ENCODE measurements around the gene SH3PXD2B. TPM values are rescaled to one million over a fixed set of nuclear protein-coding genes. Genes with fewer than 3 reads are reported as not detected.
A peak's percentile ranks its signal among the peaks of the same experiment; 100 is the strongest.
"Not testable (repeated sequence)": the region's sequence is repeated elsewhere in the genome, so short reads cannot be mapped to it uniquely, and the experiment has no call there.

SH3PXD2B gene
- total RNA-seq, 6 donors from 2014 or later: 17.1 to 55.5 (median 43.2) TPM

DNA sequence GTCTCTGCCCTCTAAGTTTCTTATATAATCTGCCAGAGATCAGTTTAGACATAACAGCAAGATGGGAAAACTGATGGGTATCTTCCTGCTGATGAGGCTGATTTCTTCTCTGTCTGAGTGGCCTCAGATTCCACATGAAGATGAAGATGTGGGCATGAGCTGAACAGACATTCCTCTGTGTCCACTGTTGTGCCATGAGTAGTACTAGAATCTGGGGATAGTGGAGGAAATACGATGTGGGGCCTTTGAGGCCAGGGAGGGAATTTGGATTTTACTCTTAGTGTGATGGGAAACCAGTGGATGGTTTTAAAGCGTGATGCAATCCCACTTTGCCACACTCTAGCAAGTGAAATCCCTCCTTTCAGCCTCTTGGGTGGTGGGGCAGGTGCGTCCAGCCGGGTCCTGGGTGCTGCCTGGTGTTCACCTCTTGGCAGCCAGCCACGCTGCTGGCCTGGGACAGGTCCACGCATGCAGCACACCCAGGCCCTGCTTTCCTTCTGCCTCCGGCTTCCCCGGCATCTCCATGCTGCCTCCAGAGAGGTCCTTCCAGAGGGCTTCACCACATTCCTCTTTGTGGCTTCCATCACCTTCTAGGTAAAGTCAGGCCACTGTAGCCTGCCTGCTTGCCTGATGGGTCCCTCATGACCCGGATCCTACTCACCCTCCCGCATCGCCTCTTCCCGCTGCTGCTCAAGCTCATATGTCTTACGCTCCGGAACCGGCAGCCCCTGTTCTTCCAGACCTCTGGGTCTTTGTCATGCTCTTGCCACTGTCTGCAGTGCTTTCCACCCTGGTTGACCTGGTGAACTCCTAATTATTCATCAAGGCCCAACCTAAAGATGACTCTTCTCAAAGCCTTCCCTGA lies 28.1 kb upstream of the SH3PXD2B start:
- WGBS, 2 donors: 78 to 88% methylated on average over 15 of the region's 15 CpGs
- H3K36me3 ChIP-seq: no peaks in the 10 kb centered on the region
- ATAC-seq (ENCODE audit: low FRiP score in 2 of 2): no peak

DNA sequence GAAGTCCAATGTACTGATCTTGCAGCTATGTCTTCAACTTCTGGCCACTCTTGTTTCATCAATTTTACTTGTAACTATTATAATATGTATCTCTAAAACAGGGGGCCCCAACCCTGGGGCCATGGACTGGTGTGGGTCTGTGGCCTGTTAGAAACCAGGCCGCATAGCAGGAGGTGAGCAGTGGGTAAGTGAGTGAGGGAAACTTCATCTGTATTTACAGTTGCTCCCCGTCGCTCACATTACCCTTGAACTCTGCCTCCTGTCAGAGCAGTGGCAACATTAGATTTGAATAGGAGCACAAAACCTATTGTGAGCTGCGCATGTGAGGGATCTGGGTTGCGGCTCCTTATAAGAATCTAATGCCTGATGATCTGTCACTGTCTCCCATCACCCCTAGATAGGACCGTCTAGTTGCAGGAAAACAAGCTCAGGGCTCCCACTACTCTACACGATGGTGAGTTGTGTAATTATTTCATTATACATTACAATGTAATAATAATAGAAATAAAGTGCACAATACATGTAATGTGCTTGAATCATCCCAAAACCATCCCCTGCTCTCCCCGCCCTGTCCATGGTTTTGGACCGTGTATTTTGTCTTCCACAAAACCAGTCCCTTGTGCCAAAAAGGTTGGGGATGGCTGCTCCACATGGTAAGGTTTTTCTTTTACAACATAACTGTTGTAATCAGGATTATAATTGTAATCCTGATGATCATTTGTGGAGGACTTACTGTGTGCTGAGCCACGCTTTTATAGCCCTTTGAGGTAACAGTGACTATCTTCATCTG lies 26.9 kb upstream of the SH3PXD2B start:
- H3K9me3 ChIP-seq: no peaks in the 10 kb centered on the region

More for the DNA sequence above, 28.1 kb upstream of the SH3PXD2B start:
- DNase-seq: peak in 1 of 2 donors; percentile 62
- TF ChIP-seq POLR2AphosphoS5 (IDR thresholded peaks at IDR 0.05) (no peak), EP300 (IDR thresholded peaks at IDR 0.05) (no peak), POLR2A (IDR thresholded peaks at IDR 0.05) (no peak)
- TF ChIP-seq, protein P1, sequence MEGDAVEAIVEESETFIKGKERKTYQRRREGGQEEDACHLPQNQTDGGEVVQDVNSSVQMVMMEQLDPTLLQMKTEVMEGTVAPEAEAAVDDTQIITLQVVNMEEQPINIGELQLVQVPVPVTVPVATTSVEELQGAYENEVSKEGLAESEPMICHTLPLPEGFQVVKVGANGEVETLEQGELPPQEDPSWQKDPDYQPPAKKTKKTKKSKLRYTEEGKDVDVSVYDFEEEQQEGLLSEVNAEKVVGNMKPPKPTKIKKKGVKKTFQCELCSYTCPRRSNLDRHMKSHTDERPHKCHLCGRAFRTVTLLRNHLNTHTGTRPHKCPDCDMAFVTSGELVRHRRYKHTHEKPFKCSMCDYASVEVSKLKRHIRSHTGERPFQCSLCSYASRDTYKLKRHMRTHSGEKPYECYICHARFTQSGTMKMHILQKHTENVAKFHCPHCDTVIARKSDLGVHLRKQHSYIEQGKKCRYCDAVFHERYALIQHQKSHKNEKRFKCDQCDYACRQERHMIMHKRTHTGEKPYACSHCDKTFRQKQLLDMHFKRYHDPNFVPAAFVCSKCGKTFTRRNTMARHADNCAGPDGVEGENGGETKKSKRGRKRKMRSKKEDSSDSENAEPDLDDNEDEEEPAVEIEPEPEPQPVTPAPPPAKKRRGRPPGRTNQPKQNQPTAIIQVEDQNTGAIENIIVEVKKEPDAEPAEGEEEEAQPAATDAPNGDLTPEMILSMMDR (IDR thresholded peaks at IDR 0.05): no peak
- Histone ChIP-seq H3K4me1 (peaks cover 0 to 5% (median 4%) of the 10 kb centered on the region in 4 donors), H3K9me3 (no peaks in the 10 kb centered on the region), H3K27me3 (no peaks in the 10 kb centered on the region), H3K27ac (no peak overlapping the region), H3K4me3 (no peak overlapping the region)

GRCh38 chr5:172479784-172480115 lies 25.4 kb upstream of the SH3PXD2B start:
- ATAC-seq (ENCODE audit: low FRiP score in 2 of 2) (no peak), DNase-seq (no peak)
- H3K4me3 ChIP-seq: no peak overlapping the region
- no peak for TF ChIP-seq EP300 (IDR thresholded peaks at IDR 0.05)
- TF ChIP-seq, protein P1 (IDR thresholded peaks at IDR 0.05): no peak
- no peak for TF ChIP-seq POLR2A (IDR thresholded peaks at IDR 0.05)
- TF ChIP-seq POLR2AphosphoS5 (IDR thresholded peaks at IDR 0.05): no peak
- no peaks in the 10 kb centered on the region for H3K27me3 ChIP-seq
- no peaks in the 10 kb centered on the region for H3K9me3 ChIP-seq
- WGBS, 2 donors: 100% methylated on average over 4 to 5 of the region's 5 CpGs
- no peak overlapping the region for H3K27ac ChIP-seq
- H3K36me3 ChIP-seq: no peaks in the 10 kb centered on the region
- H3K4me1 ChIP-seq: peaks cover 0 to 5% (median 4%) of the 10 kb centered on the region in 4 donors

More for the DNA sequence above, 26.9 kb upstream of the SH3PXD2B start:
- WGBS, 2 donors: 79 to 86% methylated on average over 10 of the region's 10 CpGs
- H3K4me1 ChIP-seq: peaks cover 0 to 5% (median 4%) of the 10 kb centered on the region in 4 donors
- TF ChIP-seq, protein P1 (IDR thresholded peaks at IDR 0.05): no peak
- TF ChIP-seq POLR2A (IDR thresholded peaks at IDR 0.05) (no peak), EP300 (IDR thresholded peaks at IDR 0.05) (no peak), POLR2AphosphoS5 (IDR thresholded peaks at IDR 0.05) (no peak)
- no peaks in the 10 kb centered on the region for H3K36me3 ChIP-seq
- DNase-seq: no peak
- no peaks in the 10 kb centered on the region for H3K27me3 ChIP-seq
- no peak for ATAC-seq (ENCODE audit: low FRiP score in 2 of 2)
- H3K27ac ChIP-seq: no peak overlapping the region
- H3K4me3 ChIP-seq: no peak overlapping the region

DNA sequence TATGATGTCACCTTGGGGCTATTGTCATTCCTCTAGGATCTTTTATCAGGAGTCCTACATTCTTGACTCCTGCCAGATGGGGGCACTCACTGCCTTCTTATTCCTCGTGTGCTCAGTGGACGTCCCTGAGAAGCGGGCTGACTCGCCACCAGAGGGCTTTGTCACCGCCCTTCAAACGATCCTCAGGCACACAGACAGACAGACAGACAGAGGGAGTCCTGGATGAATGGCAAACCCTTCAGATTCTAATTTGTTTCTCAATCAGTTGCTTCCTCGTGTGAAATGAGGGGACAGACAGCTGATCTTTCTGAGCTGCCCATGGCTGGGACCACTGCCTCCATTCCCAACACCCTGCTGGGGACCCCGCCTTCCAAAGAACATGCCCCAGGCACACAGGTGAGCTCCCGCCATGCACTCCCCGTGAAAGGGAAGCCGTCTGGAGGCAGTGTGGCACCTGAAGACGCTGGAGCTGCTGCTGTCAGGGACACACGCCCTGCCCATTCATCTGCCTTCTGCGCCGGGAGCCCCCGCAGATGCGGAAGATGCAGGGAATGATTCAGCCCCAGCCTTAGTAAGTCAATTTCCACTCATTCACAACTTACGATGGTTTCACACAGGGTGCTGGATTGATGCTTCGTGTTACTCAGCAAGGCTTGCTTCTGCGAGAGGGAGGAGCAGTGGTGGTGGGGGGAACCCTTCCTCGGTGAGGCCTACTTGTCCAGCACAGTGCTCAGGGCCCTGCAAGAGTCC lies 24.9 kb upstream of the SH3PXD2B start:
- Histone ChIP-seq H3K36me3 (no peaks in the 10 kb centered on the region), H3K27me3 (no peaks in the 10 kb centered on the region), H3K4me3 (no peak overlapping the region), H3K27ac (no peak overlapping the region), H3K4me1 (peaks cover 0 to 5% (median 4%) of the 10 kb centered on the region in 4 donors), H3K9me3 (no peaks in the 10 kb centered on the region)
- 42 to 52% methylated on average over 13 to 20 of the region's 21 CpGs for WGBS, 2 donors
- ATAC-seq (ENCODE audit: low FRiP score in 2 of 2) (peak; percentile 92 to 97), DNase-seq (peak; percentile 65 to 87)
- TF ChIP-seq POLR2AphosphoS5 (IDR thresholded peaks at IDR 0.05) (peak; percentile 12 to 14), EP300 (IDR thresholded peaks at IDR 0.05) (no peak), POLR2A (IDR thresholded peaks at IDR 0.05) (no peak)
- TF ChIP-seq, protein P1 (IDR thresholded peaks at IDR 0.05): peak; percentile 82 to 95 (median 92)

DNA sequence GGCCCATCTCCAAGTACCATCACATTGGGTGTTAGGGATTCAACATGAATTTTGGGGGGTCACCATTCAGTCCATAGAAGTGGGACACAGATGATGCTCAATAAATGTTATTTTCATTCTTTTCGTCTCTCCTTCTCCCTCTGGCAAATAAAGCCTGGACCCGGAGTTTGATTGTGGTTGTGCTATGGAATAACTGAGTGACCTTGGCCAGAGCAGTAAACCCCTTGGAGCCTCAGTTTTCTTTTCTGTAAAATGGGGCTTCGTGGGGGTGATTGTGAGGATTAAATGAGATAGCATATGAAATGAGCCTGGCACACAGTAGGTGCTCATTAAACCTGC lies 24.3 kb upstream of the SH3PXD2B start:
- H3K9me3 ChIP-seq; H3K4me3 ChIP-seq; ATAC-seq (ENCODE audit: low FRiP score in 2 of 2); H3K4me1 ChIP-seq; H3K27ac ChIP-seq; H3K27me3 ChIP-seq; DNase-seq; H3K36me3 ChIP-seq: not testable (repeated sequence)
- 53 to 55% methylated on average over 3 of the region's 3 CpGs for WGBS, 2 donors

All from upper lobe of left lung (tissue), 6 donors.